Measurements from ENCODE around the gene CACNA1A.

CACNA1A gene

GRCh38 chr19:13506471-13506820, at the start of gene CACNA1A:
TSS of gene CACNA1A (minus strand) at chr19:13506479. CDS start at chr19:13506224, 255 bp downstream.
- POLR2A ChIA-PET = interaction anchor here (0.6 kb wide), 1 partner anchor 341 kb away, joined by 3 read pairs; no protein-coding TSS in a partner anchor
- Histone ChIP-seq H3K27ac (ENCODE audit: extremely low read depth, low read depth, low read length) (no peak within 1 kb of the TSS), H3K4me3 (ENCODE audit: low read depth, low read length) (peak within 1 kb of the TSS; percentile 12), H3K36me3 (ENCODE audit: control insufficient read depth in 2 of 2, insufficient read depth in 1 of 2, low read length in 2 of 2) (no peaks in the 10 kb centered on the region), H3K9me3 (ENCODE audit: control insufficient read depth, insufficient read depth, low read depth, low read length) (no peaks in the 10 kb centered on the region), H3K4me1 (ENCODE audit: control insufficient read depth, insufficient read depth, low read length) (no peaks in the 10 kb centered on the region)
- CTCF ChIA-PET = interaction anchor here (0.7 to 1.1 kb wide), 3 partner anchors 10 to 228 kb away, joined by 3 to 6 read pairs (median 3); no protein-coding TSS in a partner anchor
- TF ChIP-seq KLF7 (tag by site-specific recombination; IDR thresholded peaks at IDR 0.05; ENCODE audit: borderline replicate concordance) (no peak), ZNF555 (tag by site-specific recombination; conservative IDR thresholded peaks at IDR 0.05) (no peak), HOXC10 (CRISPR knock-in tag; IDR thresholded peaks at IDR 0.05) (no peak)
- TF ChIP-seq, protein P1, sequence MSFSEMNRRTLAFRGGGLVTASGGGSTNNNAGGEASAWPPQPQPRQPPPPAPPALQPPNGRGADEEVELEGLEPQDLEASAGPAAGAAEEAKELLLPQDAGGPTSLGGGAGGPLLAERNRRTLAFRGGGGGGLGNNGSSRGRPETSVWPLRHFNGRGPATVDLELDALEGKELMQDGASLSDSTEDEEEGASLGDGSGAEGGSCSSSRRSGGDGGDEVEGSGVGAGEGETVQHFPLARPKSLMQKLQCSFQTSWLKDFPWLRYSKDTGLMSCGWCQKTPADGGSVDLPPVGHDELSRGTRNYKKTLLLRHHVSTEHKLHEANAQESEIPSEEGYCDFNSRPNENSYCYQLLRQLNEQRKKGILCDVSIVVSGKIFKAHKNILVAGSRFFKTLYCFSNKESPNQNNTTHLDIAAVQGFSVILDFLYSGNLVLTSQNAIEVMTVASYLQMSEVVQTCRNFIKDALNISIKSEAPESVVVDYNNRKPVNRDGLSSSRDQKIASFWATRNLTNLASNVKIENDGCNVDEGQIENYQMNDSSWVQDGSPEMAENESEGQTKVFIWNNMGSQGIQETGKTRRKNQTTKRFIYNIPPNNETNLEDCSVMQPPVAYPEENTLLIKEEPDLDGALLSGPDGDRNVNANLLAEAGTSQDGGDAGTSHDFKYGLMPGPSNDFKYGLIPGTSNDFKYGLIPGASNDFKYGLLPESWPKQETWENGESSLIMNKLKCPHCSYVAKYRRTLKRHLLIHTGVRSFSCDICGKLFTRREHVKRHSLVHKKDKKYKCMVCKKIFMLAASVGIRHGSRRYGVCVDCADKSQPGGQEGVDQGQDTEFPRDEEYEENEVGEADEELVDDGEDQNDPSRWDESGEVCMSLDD (tag by site-specific recombination; IDR thresholded peaks at IDR 0.05) = no peak

DNA sequence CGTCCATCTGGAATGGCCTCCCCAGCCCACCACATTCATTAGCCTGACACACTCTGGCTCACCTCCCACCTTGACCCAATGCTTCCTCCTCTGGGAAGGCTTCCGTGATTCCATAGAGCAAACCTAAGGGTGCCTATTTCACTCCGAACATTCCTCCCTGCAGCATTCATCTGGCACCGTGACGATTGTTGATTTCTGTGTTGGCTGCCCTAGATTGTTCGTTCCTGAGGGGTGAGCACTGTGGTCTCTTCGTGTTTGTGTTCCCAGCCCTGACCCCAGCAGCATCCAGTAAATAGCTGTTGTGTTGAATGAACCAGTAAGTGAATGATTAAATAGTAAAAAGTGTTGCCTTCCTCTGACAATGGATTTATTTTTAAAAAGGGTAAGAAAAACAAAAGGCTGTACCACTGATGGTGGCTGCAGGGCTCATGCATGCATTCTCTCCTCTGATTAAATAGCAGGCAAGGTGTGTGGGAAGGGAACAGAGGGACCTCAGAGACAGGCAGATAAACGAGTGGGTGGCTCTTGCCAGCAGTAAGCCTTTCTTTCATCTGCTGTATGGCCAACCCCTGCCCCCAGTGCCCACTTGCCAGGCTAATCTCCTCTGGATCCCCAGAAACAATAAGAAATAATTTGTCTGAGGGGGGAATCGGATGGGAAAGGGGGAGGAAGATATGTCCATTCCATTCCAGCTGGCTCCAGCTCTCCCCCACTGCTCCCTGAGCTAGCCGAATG, 48.4 kb upstream of the CACNA1A start:
- no peaks in the 10 kb centered on the region for H3K4me1 ChIP-seq (ENCODE audit: control insufficient read depth, insufficient read depth, low read length)
- ChIA-PET POLR2A (no interaction called here), CTCF (no interaction called here)
- no peak overlapping the region for H3K27ac ChIP-seq (ENCODE audit: extremely low read depth, low read depth, low read length)
- H3K9me3 ChIP-seq (ENCODE audit: control insufficient read depth, insufficient read depth, low read depth, low read length) = no peaks in the 10 kb centered on the region
- TF ChIP-seq ZNF132 (tag by site-specific recombination; IDR thresholded peaks at IDR 0.05; ENCODE audit: borderline replicate concordance) = no peak
- TF ChIP-seq EGR2 (tag by site-specific recombination; IDR thresholded peaks at IDR 0.05; ENCODE audit: low read depth) = peak; percentile 63
- peak; percentile 35 for TF ChIP-seq ZFHX2 (tag by site-specific recombination; conservative IDR thresholded peaks at IDR 0.05)
- TF ChIP-seq ZNF426 (tag by site-specific recombination; IDR thresholded peaks at IDR 0.05) = no peak
- no peak for TF ChIP-seq ZNF248 (tag by site-specific recombination; IDR thresholded peaks at IDR 0.05)
- no peak for TF ChIP-seq ZNF449 (tag by site-specific recombination; IDR thresholded peaks at IDR 0.05)
- no peak for TF ChIP-seq ZNF155 (tag by site-specific recombination; IDR thresholded peaks at IDR 0.05)
- TF ChIP-seq, protein P2, sequence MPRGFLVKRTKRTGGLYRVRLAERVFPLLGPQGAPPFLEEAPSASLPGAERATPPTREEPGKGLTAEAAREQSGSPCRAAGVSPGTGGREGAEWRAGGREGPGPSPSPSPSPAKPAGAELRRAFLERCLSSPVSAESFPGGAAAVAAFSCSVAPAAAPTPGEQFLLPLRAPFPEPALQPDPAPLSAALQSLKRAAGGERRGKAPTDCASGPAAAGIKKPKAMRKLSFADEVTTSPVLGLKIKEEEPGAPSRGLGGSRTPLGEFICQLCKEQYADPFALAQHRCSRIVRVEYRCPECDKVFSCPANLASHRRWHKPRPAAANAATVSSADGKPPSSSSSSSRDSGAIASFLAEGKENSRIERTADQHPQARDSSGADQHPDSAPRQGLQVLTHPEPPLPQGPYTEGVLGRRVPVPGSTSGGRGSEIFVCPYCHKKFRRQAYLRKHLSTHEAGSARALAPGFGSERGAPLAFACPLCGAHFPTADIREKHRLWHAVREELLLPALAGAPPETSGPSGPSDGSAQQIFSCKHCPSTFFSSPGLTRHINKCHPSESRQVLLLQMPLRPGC (tag by site-specific recombination; IDR thresholded peaks at IDR 0.05) = no peak
- H3K36me3 ChIP-seq (ENCODE audit: control insufficient read depth in 2 of 2, insufficient read depth in 1 of 2, low read length in 2 of 2) = no peaks in the 10 kb centered on the region
- no peak overlapping the region for H3K4me3 ChIP-seq (ENCODE audit: low read depth, low read length)

DNA sequence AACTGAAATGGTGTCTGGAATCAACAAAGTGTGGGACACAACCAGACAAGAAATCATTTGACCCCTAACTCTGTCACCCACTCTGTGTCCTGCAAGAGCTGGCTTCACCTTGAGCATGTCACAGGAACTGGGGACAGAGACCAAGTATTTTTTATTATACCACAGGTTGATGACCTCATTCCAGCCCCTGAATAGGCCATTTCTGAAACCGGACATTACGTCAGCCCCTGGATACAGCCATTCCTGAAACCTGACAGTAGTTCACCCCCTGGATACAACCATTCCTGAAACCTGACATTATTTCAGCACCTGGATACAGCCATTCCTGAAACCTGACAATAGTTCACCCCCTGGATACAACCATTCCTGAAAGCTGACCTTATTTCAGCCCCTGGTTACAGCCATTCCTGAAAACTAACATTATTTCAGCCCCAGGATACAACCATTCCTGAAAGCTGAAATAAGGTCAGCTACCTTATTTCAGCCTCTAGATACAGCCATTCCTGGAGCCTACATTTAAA, 47.7 kb upstream of the CACNA1A start:
- POLR2A ChIA-PET = no interaction called here
- H3K4me1 ChIP-seq (ENCODE audit: control insufficient read depth, insufficient read depth, low read length) = no peaks in the 10 kb centered on the region
- CTCF ChIA-PET = no interaction called here
- H3K9me3 ChIP-seq (ENCODE audit: control insufficient read depth, insufficient read depth, low read depth, low read length) = no peaks in the 10 kb centered on the region
- H3K27ac ChIP-seq (ENCODE audit: extremely low read depth, low read depth, low read length) = no peak overlapping the region
- no peak overlapping the region for H3K4me3 ChIP-seq (ENCODE audit: low read depth, low read length)
- no peaks in the 10 kb centered on the region for H3K36me3 ChIP-seq (ENCODE audit: control insufficient read depth in 2 of 2, insufficient read depth in 1 of 2, low read length in 2 of 2)
- TF ChIP-seq ZNF596 (tag by site-specific recombination; IDR thresholded peaks at IDR 0.05) = no peak

All from HEK293 (cell line).